Mesothelial cell of epicardium (in vitro differentiated cells): ENCODE data around the gene GALR2. TPM values are rescaled to one million over a fixed set of nuclear protein-coding genes. Genes with fewer than 3 reads are reported as not detected.

ENCODE experiments used
- DNase-seq, 2 experiments: peaks; one replicate each; pipeline ENCODE4 v3.0.0; 2021; ENCODE audit warnings: low spot score in 2 of 2; ENCODE audit not compliant: unreplicated experiment in 2 of 2
- H3K27ac Mint-ChIP-seq: 2 replicates; pipeline ENCODE4 v1.8.0; 2021; ENCODE audit warnings: mixed read lengths
- H3K27me3 Mint-ChIP-seq: 2 replicates; pipeline ENCODE4 v1.8.0; 2021; ENCODE audit warnings: low read depth, mixed read lengths
- H3K36me3 Mint-ChIP-seq: 2 replicates; pipeline ENCODE4 v1.8.0; 2021; ENCODE audit warnings: mixed read lengths
- H3K4me1 Mint-ChIP-seq: 2 replicates; pipeline ENCODE4 v1.8.0; 2021; ENCODE audit warnings: mixed read lengths
- H3K4me3 Mint-ChIP-seq: 2 replicates; pipeline ENCODE4 v1.8.0; 2021; ENCODE audit warnings: mild to moderate bottlenecking, moderate library complexity, mixed read lengths
- H3K9me3 Mint-ChIP-seq: 2 replicates; pipeline ENCODE4 v1.8.0; 2021; ENCODE audit warnings: mixed read lengths
- CTCF ChIP-seq: fragments of 200-600 bp; sonication (generic); IDR thresholded peaks from one replicate; pipeline ENCODE4 v1.5.0; 2021; ENCODE audit warnings: antibody characterized with exemption; ENCODE audit not compliant: unreplicated experiment
- total RNA-seq: library from RNA; stranded (reverse); gene quantifications from 3 replicates; pipeline ENCODE4 v1.2.1, GENCODE V29; 2021

The GALR2 gene
- total RNA-seq = not detected in 3 replicates

GRCh38 chr17:76074390-76075363 is at the start of gene GALR2:
TSS of gene GALR2 (plus strand) at chr17:76074781. CDS start at chr17:76074884, 103 bp downstream.
- H3K9me3 Mint-ChIP-seq = no peaks in the 10 kb centered on the region
- H3K4me1 Mint-ChIP-seq = peaks cover 41% of the 10 kb centered on the region
- peak within 1 kb of the TSS; percentile 54 for H3K4me3 Mint-ChIP-seq
- H3K27me3 Mint-ChIP-seq = peaks cover 63% of the 10 kb centered on the region
- H3K27ac Mint-ChIP-seq = no peak within 1 kb of the TSS
- TF ChIP-seq CTCF = no peak
- DNase-seq = no peak
- no peaks in the 10 kb centered on the region for H3K36me3 Mint-ChIP-seq

- Mint-ChIP-seq H3K36me3 (no peaks in the 10 kb centered on the region), H3K9me3 (no peaks in the 10 kb centered on the region), H3K4me1 (peaks cover 12% of the 10 kb centered on the region), H3K4me3 (no peak overlapping the region), H3K27me3 (no peaks in the 10 kb centered on the region), H3K27ac (no peak overlapping the region)
- TF ChIP-seq CTCF = no peak
- no peak for DNase-seq
Observed at GRCh38 chr17:76025294-76025693, 49.3 kb upstream of the GALR2 start.

- DNase-seq = no peak
- no peak overlapping the region for H3K27ac Mint-ChIP-seq
Observed at GRCh38 chr17:76026714-76027158, 47.8 kb upstream of the GALR2 start.

GRCh38 chr17:76027159-76027839 is 47.3 kb upstream of the GALR2 start, which contains the start of gene EVPL:
TSS of gene EVPL (minus strand) at chr17:76027306. CDS start at chr17:76027198, 108 bp downstream.
- no peaks in the 10 kb centered on the region for H3K36me3 Mint-ChIP-seq
- no peak within 1 kb of the TSS for H3K4me3 Mint-ChIP-seq
- H3K4me1 Mint-ChIP-seq = peaks cover 12% of the 10 kb centered on the region
- no peak for DNase-seq
- H3K9me3 Mint-ChIP-seq = no peaks in the 10 kb centered on the region
- H3K27me3 Mint-ChIP-seq = no peaks in the 10 kb centered on the region
- no peak for TF ChIP-seq CTCF
- H3K27ac Mint-ChIP-seq = no peak within 1 kb of the TSS

More at GRCh38 chr17:76026714-76027158, 47.8 kb upstream of the GALR2 start:
- H3K27me3 Mint-ChIP-seq = no peaks in the 10 kb centered on the region
- no peaks in the 10 kb centered on the region for H3K36me3 Mint-ChIP-seq
- no peaks in the 10 kb centered on the region for H3K9me3 Mint-ChIP-seq
- TF ChIP-seq CTCF = no peak
- H3K4me1 Mint-ChIP-seq = peaks cover 12% of the 10 kb centered on the region
- H3K4me3 Mint-ChIP-seq = no peak overlapping the region

- Mint-ChIP-seq H3K4me1 (peaks cover 15% of the 10 kb centered on the region), H3K27me3 (no peaks in the 10 kb centered on the region), H3K4me3 (no peak overlapping the region), H3K36me3 (no peaks in the 10 kb centered on the region), H3K9me3 (peaks cover 3% of the 10 kb centered on the region), H3K27ac (no peak overlapping the region)
- DNase-seq = no peak
- TF ChIP-seq CTCF = no peak
Observed at GRCh38 chr17:76032073-76032779, 42.4 kb upstream of the GALR2 start.
